ENCODE measurements around the gene MORN4. TPM values are rescaled to one million over a fixed set of nuclear protein-coding genes. Genes with fewer than 3 reads are reported as not detected.

Gene MORN4
- total RNA-seq, 2 donors from 2014 or later, result 1.8 to 2.3 TPM

DNA sequence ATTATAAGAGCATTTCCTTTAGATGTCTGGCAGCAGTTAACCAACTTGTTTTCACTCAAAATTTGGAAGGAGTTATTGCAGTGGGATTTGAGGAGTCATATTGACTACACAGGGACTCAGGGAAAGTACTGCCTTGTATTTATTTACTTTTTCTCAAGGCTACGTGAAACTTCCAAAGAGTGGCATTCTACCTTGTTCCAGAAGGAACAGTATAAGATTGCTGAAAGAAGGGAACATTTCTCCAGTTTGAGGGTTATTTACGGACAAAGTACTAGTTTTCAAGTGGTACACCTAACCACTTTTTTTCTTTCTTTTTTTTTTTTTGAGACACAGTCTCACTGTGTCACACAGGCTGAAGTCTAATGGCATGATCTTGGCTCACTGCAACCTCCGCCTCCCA lies 5.1 kb downstream of the MORN4 start:
- Histone ChIP-seq H3K9me3 (no peaks in the 10 kb centered on the region), H3K27ac (no peak overlapping the region), H3K27me3 (no peaks in the 10 kb centered on the region), H3K36me3 (no peaks in the 10 kb centered on the region), H3K4me3 (no peak overlapping the region), H3K4me1 (no peaks in the 10 kb centered on the region), H3K9ac (ENCODE audit: low read depth in 2 of 2, low read length in 2 of 2) (no peak overlapping the region)
- TF ChIP-seq, protein P1, sequence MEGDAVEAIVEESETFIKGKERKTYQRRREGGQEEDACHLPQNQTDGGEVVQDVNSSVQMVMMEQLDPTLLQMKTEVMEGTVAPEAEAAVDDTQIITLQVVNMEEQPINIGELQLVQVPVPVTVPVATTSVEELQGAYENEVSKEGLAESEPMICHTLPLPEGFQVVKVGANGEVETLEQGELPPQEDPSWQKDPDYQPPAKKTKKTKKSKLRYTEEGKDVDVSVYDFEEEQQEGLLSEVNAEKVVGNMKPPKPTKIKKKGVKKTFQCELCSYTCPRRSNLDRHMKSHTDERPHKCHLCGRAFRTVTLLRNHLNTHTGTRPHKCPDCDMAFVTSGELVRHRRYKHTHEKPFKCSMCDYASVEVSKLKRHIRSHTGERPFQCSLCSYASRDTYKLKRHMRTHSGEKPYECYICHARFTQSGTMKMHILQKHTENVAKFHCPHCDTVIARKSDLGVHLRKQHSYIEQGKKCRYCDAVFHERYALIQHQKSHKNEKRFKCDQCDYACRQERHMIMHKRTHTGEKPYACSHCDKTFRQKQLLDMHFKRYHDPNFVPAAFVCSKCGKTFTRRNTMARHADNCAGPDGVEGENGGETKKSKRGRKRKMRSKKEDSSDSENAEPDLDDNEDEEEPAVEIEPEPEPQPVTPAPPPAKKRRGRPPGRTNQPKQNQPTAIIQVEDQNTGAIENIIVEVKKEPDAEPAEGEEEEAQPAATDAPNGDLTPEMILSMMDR (IDR thresholded peaks at IDR 0.05), result no peak
- no peak for DNase-seq
- intact Hi-C loops (cut with DNase I), result no loop called here

- H3K36me3 ChIP-seq, result no peaks in the 10 kb centered on the region
- H3K27ac ChIP-seq, result no peak overlapping the region
- no peaks in the 10 kb centered on the region for H3K4me1 ChIP-seq
- TF ChIP-seq, protein P1 (IDR thresholded peaks at IDR 0.05), result no peak
- no peaks in the 10 kb centered on the region for H3K27me3 ChIP-seq
- H3K9ac ChIP-seq (ENCODE audit: low read depth in 2 of 2, low read length in 2 of 2), result no peak overlapping the region
- no peaks in the 10 kb centered on the region for H3K9me3 ChIP-seq
- no peak overlapping the region for H3K4me3 ChIP-seq
- DNase-seq, result no peak
- intact Hi-C loops (cut with DNase I), result no loop called here
Observed at GRCh38 chr10:97627731-97628130, 5.6 kb downstream of the MORN4 start.

DNA sequence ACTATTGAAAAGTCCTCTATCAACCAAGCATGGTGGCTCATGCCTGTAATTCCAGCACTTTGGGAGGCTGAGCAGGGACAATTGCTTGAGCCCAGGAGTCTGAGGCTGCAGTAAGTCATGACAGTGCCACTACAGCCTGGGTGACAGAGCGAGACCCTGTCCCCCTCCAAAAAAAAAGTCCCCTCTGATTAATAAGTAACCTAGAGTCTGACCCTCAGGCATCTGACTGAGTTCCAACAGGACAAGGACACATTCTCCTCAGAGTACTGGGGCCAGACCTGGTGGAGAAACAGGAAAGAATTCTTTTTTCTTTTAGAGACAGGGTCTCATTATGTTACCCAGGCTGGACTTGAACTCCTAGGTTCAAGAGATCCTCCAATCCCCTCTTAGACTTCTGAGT lies 10.0 kb downstream of the MORN4 start:
- intact Hi-C loops (cut with DNase I), result no loop called here
- H3K27ac ChIP-seq, result no peak overlapping the region
- no peak overlapping the region for H3K9ac ChIP-seq (ENCODE audit: low read depth in 2 of 2, low read length in 2 of 2)
- no peaks in the 10 kb centered on the region for H3K36me3 ChIP-seq
- TF ChIP-seq, protein P1 (IDR thresholded peaks at IDR 0.05), result no peak
- no peak overlapping the region for H3K4me3 ChIP-seq
- H3K4me1 ChIP-seq, result no peaks in the 10 kb centered on the region
- no peaks in the 10 kb centered on the region for H3K27me3 ChIP-seq
- DNase-seq, result no peak
- H3K9me3 ChIP-seq, result no peaks in the 10 kb centered on the region

DNA sequence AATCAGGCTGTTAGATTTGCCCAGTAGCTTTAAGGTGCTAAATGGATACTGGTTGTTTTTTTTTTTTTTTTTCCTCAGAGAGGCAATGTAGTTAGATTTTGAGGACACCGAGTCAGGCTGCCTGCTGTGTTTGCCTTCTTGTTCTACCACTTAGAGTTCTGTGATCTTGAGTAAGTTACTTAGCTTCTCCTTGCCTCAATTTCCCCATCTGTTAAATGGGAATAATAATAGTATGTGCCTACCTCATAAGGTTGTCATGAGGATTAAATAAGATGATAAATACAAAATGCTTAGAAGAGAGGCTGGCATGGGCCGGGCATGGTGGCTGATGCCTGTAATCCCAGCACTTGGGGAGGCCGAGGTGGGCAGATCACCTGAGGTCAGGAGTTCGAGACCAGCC lies 14.6 kb downstream of the MORN4 start:
- no peak for DNase-seq
- no peak overlapping the region for H3K4me3 ChIP-seq
- no peak overlapping the region for H3K27ac ChIP-seq
- no peaks in the 10 kb centered on the region for H3K27me3 ChIP-seq
- intact Hi-C loops (cut with DNase I), result no loop called here
- TF ChIP-seq, protein P1 (IDR thresholded peaks at IDR 0.05), result no peak
- H3K9me3 ChIP-seq, result no peaks in the 10 kb centered on the region
- H3K9ac ChIP-seq (ENCODE audit: low read depth in 2 of 2, low read length in 2 of 2), result no peak overlapping the region
- H3K4me1 ChIP-seq, result no peaks in the 10 kb centered on the region
- no peaks in the 10 kb centered on the region for H3K36me3 ChIP-seq

DNA sequence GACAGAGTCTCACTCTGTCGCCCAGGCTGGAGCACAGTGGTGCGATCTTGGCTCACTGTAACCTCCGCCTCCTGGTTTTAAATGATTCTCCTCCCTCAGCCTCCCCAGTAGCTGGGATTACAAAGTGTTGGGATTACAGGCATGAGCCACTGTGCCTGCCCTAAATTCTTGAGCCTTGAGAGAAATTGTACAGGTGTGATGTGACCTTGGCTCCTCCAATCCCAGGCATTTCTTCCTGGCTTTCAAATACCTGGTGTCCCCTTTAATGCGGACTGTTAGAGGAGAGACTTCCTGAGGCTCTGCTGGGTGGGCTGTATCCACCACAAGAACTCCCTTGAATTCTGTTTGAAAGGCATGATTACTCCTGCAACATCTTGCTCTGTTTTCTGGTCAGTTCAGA lies 15.0 kb downstream of the MORN4 start:
- H3K36me3 ChIP-seq, result no peaks in the 10 kb centered on the region
- no peaks in the 10 kb centered on the region for H3K4me1 ChIP-seq
- H3K4me3 ChIP-seq, result no peak overlapping the region
- H3K9me3 ChIP-seq, result no peaks in the 10 kb centered on the region
- DNase-seq, result no peak
- TF ChIP-seq, protein P1 (IDR thresholded peaks at IDR 0.05), result no peak
- intact Hi-C loops (cut with DNase I), result no loop called here
- H3K9ac ChIP-seq (ENCODE audit: low read depth in 2 of 2, low read length in 2 of 2), result no peak overlapping the region
- no peaks in the 10 kb centered on the region for H3K27me3 ChIP-seq
- H3K27ac ChIP-seq, result no peak overlapping the region

GRCh38 chr10:97612386-97612785 lies 20.9 kb downstream of the MORN4 start:
- Histone ChIP-seq H3K9ac (ENCODE audit: low read depth in 2 of 2, low read length in 2 of 2) (no peak overlapping the region), H3K27me3 (no peaks in the 10 kb centered on the region), H3K4me3 (no peak overlapping the region), H3K4me1 (no peaks in the 10 kb centered on the region), H3K36me3 (no peaks in the 10 kb centered on the region), H3K27ac (no peak overlapping the region), H3K9me3 (no peaks in the 10 kb centered on the region)
- TF ChIP-seq, protein P1 (IDR thresholded peaks at IDR 0.05), result no peak
- DNase-seq, result no peak
- intact Hi-C loops (cut with DNase I), result loop anchor here (5.0 kb wide), 1 partner anchor 40 kb away; the partner anchor contains the start of gene ANKRD2

All from colonic mucosa (tissue), 4 donors.